GM23248 (cell line): ENCODE data around the gene GUCY2F.

Experiments
- EZH2 ChIP-seq: fragments of 200-600 bp; sonication (generic); IDR thresholded peaks from 2 replicates; pipeline ENCODE4 v1.6.1; 2018; ENCODE audit warnings: antibody characterized with exemption, mild to moderate bottlenecking; ENCODE audit not compliant: insufficient read depth, poor library complexity, severe bottlenecking
- EZH2phosphoT487 ChIP-seq: fragments of 200-600 bp; sonication (generic); IDR thresholded peaks from 2 replicates; pipeline ENCODE4 v1.6.1; 2018; ENCODE audit warnings: antibody characterized with exemption, moderate library complexity, mild to moderate bottlenecking, low read depth; ENCODE audit not compliant: insufficient read depth

GRCh38 chrX:109409181-109409580 lies 72.7 kb downstream of the GUCY2F start:
- TF ChIP-seq EZH2 (no peak), EZH2phosphoT487 (no peak)
